Activated T-helper 1 cell treated with Interleukin-2 at 50 U/mL for 16 hours (primary cell): ENCODE measurements around the gene UBXN7.
"Not testable (repeated sequence)": the region's sequence is repeated elsewhere in the genome, so short reads cannot be mapped to it uniquely, and the experiment has no call there.

ENCODE experiments used
- DNase-seq: peaks from one replicate; pipeline ENCODE4 v3.0.0-alpha.2; 2020; ENCODE audit warnings: low read depth

The UBXN7 gene

GRCh38 chr3:196316799-196317686, 115.2 kb downstream of the UBXN7 start:
- DNase-seq: not testable (repeated sequence)

DNA sequence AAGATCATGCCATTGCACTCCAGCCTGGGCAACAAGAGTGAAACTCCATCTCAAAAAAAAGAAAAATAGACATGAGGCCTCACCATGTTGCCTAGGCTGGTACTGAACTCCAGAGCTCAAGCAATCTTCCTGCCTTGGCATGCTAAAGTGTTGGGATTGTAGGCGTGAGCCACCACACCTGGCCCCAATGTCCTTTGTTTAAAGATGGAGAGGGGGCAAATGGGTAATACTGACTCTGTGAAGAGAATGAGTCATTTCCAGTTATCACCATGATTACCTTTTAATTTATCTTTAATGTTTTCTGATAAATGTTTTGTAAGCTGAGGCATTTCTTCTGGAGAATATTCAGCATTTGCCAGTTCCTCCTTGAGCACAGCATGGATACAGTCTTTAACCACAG, 116.4 kb downstream of the UBXN7 start:
- DNase-seq: no peak

GRCh38 chr3:196314597-196314996, 117.6 kb downstream of the UBXN7 start:
- DNase-seq: no peak

GRCh38 chr3:196314086-196314485, 118.1 kb downstream of the UBXN7 start:
- not testable (repeated sequence) for DNase-seq

- DNase-seq: not testable (repeated sequence)
Measured at GRCh38 chr3:196302960-196303359, 129.3 kb downstream of the UBXN7 start.

DNA sequence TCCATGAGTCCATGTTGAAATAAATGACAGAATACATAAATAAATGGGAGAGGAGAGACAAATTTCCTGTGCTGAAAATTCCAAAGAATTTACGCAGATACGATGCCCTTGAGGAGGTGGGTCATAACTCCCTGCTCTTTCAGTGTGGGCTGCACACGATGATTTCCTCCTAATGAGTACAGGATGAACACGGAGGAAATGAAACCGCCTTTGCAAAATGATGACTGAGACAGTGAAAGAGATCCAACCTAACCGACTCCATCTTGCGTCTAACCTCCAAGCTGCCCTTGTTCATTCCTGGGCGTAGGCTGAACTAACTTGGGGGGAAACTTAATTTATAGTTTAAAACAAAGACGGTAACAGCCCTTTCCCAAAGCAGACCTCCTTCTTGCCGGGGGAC, 129.7 kb downstream of the UBXN7 start:
- not testable (repeated sequence) for DNase-seq

DNA sequence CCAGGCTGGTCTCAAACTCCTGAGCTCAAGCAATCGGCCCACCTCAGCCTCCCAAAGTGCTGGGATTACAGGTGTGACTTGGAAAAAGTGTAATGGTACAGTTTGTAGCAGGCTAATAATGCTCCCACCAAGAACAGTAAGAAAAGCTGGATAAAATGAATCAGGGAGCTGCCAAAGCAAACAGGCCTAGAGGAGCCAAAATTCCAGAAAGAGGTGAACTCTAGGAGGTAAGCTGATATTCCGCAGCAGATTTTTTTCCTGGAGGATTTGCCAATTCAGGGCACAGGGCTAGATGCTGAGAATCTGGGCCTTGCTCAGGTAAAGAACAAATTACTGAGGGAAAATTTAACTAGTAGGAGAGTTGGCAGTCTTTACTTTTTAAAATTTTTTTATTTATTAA, 133.7 kb downstream of the UBXN7 start:
- DNase-seq: no peak
